Mammary epithelial cell (primary cell): ENCODE results near the gene KLHDC10.

Experiments used
- CTCF ChIP-seq, 2 donors: IDR thresholded peaks in 1 of 2; conservative IDR thresholded peaks in 1 of 2; 2 replicates each; pipeline ENCODE4 v1.5.1; 2011 to 2012; ENCODE audit warnings: inconsistent platforms in 2 of 2, low read length in 2 of 2, mild to moderate bottlenecking in 2 of 2, control low read depth in 1 of 2, low read depth in 1 of 2; ENCODE audit not compliant: insufficient read depth in 1 of 2; ENCODE audit errors: extremely low read depth in 1 of 2
- EZH2 ChIP-seq: IDR thresholded peaks from 2 replicates; pipeline ENCODE4 v1.6.1; 2012; ENCODE audit warnings: low read length, inconsistent platforms, borderline replicate concordance

- TF ChIP-seq CTCF (conservative IDR thresholded peaks at IDR 0.05 in 1 of 2, IDR thresholded peaks at IDR 0.05 in 1 of 2; ENCODE audit: extremely low read depth in 1 of 2, insufficient read depth in 1 of 2, low read depth in 1 of 2, low read length in 2 of 2) (no peak), EZH2 (no peak)
These were observed at the start of gene KLHDC10 for GRCh38 chr7:130069978-130070860.
